ENCODE data around the gene TTC7B.

- TF ChIP-seq GATA2 (IDR thresholded peaks at IDR 0.05; ENCODE audit: low read depth, low read length), result no peak
- TF ChIP-seq GATA3 (IDR thresholded peaks at IDR 0.05; ENCODE audit: low read depth, low read length), result no peak
Observed at GRCh38 chr14:90527978-90528377, 288.3 kb downstream of the TTC7B start.
